Duodenal mucosa (tissue), 2 donors: ENCODE measurements around the gene SKP2.
"Not testable (repeated sequence)": the region's sequence is repeated elsewhere in the genome, so short reads cannot be mapped to it uniquely, and the experiment has no call there.

Experiments used
- H3K27ac ChIP-seq: one replicate; pipeline ENCODE4 v1.7.0; 2013; ENCODE audit warnings: low read depth, low read length
- H3K27me3 ChIP-seq, 2 donors: one replicate each; pipeline ENCODE4 v1.7.0; 2013; ENCODE audit warnings: low read length in 2 of 2, control low read depth in 1 of 2; ENCODE audit not compliant: insufficient read depth in 2 of 2, control insufficient read depth in 1 of 2
- H3K36me3 ChIP-seq, 2 donors: one replicate each; pipeline ENCODE4 v1.7.0; 2013; ENCODE audit warnings: low read length in 2 of 2, control low read depth in 1 of 2; ENCODE audit not compliant: insufficient read depth in 2 of 2, control insufficient read depth in 1 of 2
- H3K4me1 ChIP-seq, 2 donors: one replicate each; pipeline ENCODE4 v1.7.0; 2013; ENCODE audit warnings: low read length in 2 of 2, control low read depth in 1 of 2; ENCODE audit not compliant: insufficient read depth in 2 of 2, control insufficient read depth in 1 of 2
- H3K4me3 ChIP-seq, 2 donors: one replicate each; pipeline ENCODE4 v1.7.0; 2013; ENCODE audit warnings: low read length in 2 of 2, low read depth in 1 of 2
- H3K9ac ChIP-seq, 2 donors: one replicate each; pipeline ENCODE4 v1.7.0; 2013; ENCODE audit warnings: low read length in 2 of 2, low read depth in 1 of 2
- H3K9me3 ChIP-seq, 2 donors: one replicate each; pipeline ENCODE4 v1.7.0; 2013; ENCODE audit warnings: low read length in 2 of 2, control low read depth in 1 of 2; ENCODE audit not compliant: control insufficient read depth in 1 of 2

The SKP2 gene

GRCh38 chr5:36193746-36194145 lies 41.8 kb downstream of the SKP2 start:
- Histone ChIP-seq H3K4me1 (no peaks in the 10 kb centered on the region), H3K27ac (no peak overlapping the region), H3K9me3 (peaks cover 0 to 2% of the 10 kb centered on the region in 2 donors), H3K9ac (no peak overlapping the region), H3K36me3 (peaks cover 10 to 26% of the 10 kb centered on the region in 2 donors), H3K27me3 (no peaks in the 10 kb centered on the region), H3K4me3 (no peak overlapping the region)

DNA sequence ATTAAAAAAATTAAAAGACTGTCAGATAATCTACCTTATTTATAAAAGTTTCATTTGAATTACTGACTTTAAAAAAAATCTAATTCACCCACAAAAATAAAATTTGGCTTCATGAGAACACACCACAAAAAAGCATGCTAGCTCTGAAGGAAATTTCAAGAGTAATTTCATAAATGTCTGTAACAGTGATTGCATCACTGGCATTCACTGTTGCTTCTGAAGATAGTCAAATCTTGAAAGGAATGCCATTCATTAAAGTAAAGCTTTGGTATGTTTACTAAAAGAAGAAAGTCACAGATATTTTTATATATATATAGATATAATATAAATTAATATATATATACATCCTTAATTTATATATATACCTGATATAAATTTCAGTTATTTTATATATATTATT lies 46.4 kb downstream of the SKP2 start:
- Histone ChIP-seq H3K9ac (no peak overlapping the region), H3K9me3 (no peaks in the 10 kb centered on the region), H3K27ac (no peak overlapping the region), H3K4me3 (no peak overlapping the region), H3K4me1 (no peaks in the 10 kb centered on the region), H3K27me3 (no peaks in the 10 kb centered on the region), H3K36me3 (peaks cover 10 to 38% of the 10 kb centered on the region in 2 donors)

DNA sequence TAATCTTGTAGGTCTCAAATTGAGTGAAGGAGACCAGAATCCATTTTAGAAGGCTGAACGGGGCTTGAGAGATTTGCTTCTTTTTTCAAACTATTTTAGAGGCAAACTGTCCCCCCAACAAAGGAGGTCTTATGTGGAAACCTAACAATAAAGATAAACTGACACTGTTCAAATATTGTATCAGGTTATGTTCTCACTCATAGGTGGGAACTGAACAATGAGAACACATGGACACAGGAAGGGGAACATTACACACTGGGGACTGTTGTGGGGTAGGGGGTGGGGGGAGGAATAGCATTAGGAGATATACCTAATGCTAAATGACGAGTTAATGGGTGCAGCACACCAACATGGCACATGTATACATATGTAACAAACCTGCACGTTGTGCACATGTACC lies 46.9 kb downstream of the SKP2 start:
- H3K4me3 ChIP-seq, H3K27ac ChIP-seq, H3K9me3 ChIP-seq, H3K27me3 ChIP-seq, H3K9ac ChIP-seq, H3K4me1 ChIP-seq: not testable (repeated sequence)
- peaks cover 10 to 38% of the 10 kb centered on the region in 2 donors for H3K36me3 ChIP-seq

DNA sequence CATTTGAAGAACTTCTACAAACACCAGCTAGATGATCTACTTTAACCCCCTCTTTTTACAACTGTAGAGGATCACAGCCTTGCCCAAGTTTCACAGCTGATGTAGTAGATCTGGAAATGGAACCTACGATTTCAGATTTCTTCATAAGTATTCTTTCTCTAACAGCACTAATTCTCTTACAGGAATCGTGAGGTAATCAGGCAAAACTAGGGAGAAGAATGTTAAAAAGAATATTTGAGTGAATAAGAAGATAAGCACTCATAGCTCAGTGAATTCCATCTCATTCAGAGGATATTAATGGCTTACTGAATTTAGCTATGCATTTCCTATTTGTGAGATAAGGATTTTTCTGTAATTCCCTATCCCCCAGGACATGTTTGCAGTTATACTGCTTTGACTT lies 47.7 kb downstream of the SKP2 start:
- Histone ChIP-seq H3K4me1 (no peaks in the 10 kb centered on the region), H3K36me3 (peaks cover 10 to 38% of the 10 kb centered on the region in 2 donors), H3K27ac (no peak overlapping the region), H3K9me3 (no peaks in the 10 kb centered on the region), H3K9ac (no peak overlapping the region), H3K27me3 (no peaks in the 10 kb centered on the region), H3K4me3 (no peak overlapping the region)

- Histone ChIP-seq H3K9me3 (no peaks in the 10 kb centered on the region), H3K9ac (no peak overlapping the region), H3K27ac (no peak overlapping the region), H3K36me3 (peaks cover 15 to 41% of the 10 kb centered on the region in 2 donors), H3K4me1 (no peaks in the 10 kb centered on the region), H3K27me3 (no peaks in the 10 kb centered on the region), H3K4me3 (no peak overlapping the region)
Measured at GRCh38 chr5:36200513-36200912, 48.6 kb downstream of the SKP2 start.

DNA sequence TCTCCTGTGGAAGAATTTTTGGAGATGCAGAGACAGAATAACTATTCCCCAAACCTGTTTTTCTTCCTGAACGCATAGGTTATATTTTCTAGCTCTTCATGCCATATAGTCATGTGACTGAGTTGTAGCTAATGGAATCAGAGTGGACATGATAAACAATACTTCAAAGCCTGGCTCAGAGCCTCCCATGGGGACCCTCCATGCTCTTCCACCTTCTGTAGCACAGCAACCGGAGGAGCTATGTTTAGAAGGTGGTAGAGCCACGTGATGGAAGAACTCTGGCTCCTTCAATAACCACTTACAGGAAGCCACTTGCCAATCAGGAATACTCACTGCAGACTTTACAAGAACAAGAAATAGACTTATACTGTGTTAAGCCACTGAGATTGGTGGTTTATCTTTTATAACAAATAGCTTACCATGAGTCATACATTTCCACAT lies 50.6 kb downstream of the SKP2 start:
- Histone ChIP-seq H3K36me3 (peaks cover 5 to 35% of the 10 kb centered on the region in 2 donors), H3K4me3 (no peak overlapping the region), H3K27me3 (no peaks in the 10 kb centered on the region), H3K9ac (no peak overlapping the region), H3K27ac (no peak overlapping the region), H3K9me3 (no peaks in the 10 kb centered on the region), H3K4me1 (no peaks in the 10 kb centered on the region)

- H3K4me3 ChIP-seq = no peak overlapping the region
- H3K9ac ChIP-seq = no peak overlapping the region
- H3K27me3 ChIP-seq = no peaks in the 10 kb centered on the region
- H3K4me1 ChIP-seq = no peaks in the 10 kb centered on the region
- peaks cover 9 to 34% of the 10 kb centered on the region in 2 donors for H3K36me3 ChIP-seq
- no peak overlapping the region for H3K27ac ChIP-seq
- no peaks in the 10 kb centered on the region for H3K9me3 ChIP-seq
Measured at GRCh38 chr5:36205329-36205728, 53.4 kb downstream of the SKP2 start.

- H3K36me3 ChIP-seq = peaks cover 9 to 32% of the 10 kb centered on the region in 2 donors
- no peaks in the 10 kb centered on the region for H3K27me3 ChIP-seq
Measured at GRCh38 chr5:36206913-36207312, 55.0 kb downstream of the SKP2 start.

DNA sequence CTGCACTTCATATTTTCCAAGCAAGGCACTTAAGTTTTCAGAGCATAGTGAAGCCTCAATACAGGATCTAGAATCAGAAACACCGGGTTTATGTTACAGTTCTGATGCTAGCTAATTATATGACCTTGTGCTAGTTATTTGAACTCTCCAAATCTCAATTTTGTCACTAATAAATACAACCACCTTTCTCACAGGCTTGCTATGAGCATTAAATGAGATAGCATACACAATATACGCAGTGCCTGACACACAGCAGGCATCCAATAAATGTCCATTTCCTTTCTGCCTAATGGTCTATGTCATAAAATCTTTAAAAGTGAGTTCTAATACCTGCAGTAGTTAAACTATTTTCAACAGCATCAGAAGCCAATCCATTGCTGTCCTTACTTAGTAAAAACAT lies 56.9 kb downstream of the SKP2 start:
- Histone ChIP-seq H3K4me3 (no peak overlapping the region), H3K27ac (no peak overlapping the region), H3K27me3 (no peaks in the 10 kb centered on the region), H3K9me3 (no peaks in the 10 kb centered on the region), H3K9ac (no peak overlapping the region), H3K36me3 (peaks cover 9 to 32% of the 10 kb centered on the region in 2 donors), H3K4me1 (no peaks in the 10 kb centered on the region)

More at GRCh38 chr5:36206913-36207312, 55.0 kb downstream of the SKP2 start:
- no peaks in the 10 kb centered on the region for H3K9me3 ChIP-seq
- H3K9ac ChIP-seq = no peak overlapping the region
- no peak overlapping the region for H3K4me3 ChIP-seq
- H3K4me1 ChIP-seq = no peaks in the 10 kb centered on the region
- H3K27ac ChIP-seq = no peak overlapping the region

- H3K27ac ChIP-seq = no peak overlapping the region
- H3K4me3 ChIP-seq = no peak overlapping the region
- H3K27me3 ChIP-seq = no peaks in the 10 kb centered on the region
- peaks cover 9 to 34% of the 10 kb centered on the region in 2 donors for H3K36me3 ChIP-seq
- H3K9me3 ChIP-seq = no peaks in the 10 kb centered on the region
- H3K9ac ChIP-seq = no peak overlapping the region
- H3K4me1 ChIP-seq = no peaks in the 10 kb centered on the region
Measured at GRCh38 chr5:36209664-36210063, 57.8 kb downstream of the SKP2 start.

GRCh38 chr5:36214436-36214835 lies 62.5 kb downstream of the SKP2 start:
- Histone ChIP-seq H3K36me3 (peaks cover 0 to 26% of the 10 kb centered on the region in 2 donors), H3K9ac (no peak overlapping the region), H3K4me1 (no peaks in the 10 kb centered on the region), H3K9me3 (no peaks in the 10 kb centered on the region), H3K27ac (no peak overlapping the region), H3K4me3 (no peak overlapping the region), H3K27me3 (no peaks in the 10 kb centered on the region)
